NB4 (cell line): ENCODE results near the gene DDX60.

Experiments
- MYC ChIP-seq: IDR thresholded peaks from 2 replicates; pipeline ENCODE4 v1.6.1; 2011; ENCODE audit warnings: low read depth, low read length
- POLR2A ChIP-seq: IDR thresholded peaks from 2 replicates; pipeline ENCODE4 v1.6.1; 2011; ENCODE audit warnings: mild to moderate bottlenecking; ENCODE audit not compliant: insufficient read length; ENCODE audit errors: extremely low read depth
- TF ChIP-seq, protein P1 (sequence below): IDR thresholded peaks from one replicate; pipeline ENCODE4 v1.5.1; 2012; ENCODE audit warnings: low read depth, low read length
- TF ChIP-seq, protein P2 (sequence below): IDR thresholded peaks from 2 replicates; pipeline ENCODE4 v1.6.1; 2011; ENCODE audit warnings: low read depth, low read length

- TF ChIP-seq, protein P1, sequence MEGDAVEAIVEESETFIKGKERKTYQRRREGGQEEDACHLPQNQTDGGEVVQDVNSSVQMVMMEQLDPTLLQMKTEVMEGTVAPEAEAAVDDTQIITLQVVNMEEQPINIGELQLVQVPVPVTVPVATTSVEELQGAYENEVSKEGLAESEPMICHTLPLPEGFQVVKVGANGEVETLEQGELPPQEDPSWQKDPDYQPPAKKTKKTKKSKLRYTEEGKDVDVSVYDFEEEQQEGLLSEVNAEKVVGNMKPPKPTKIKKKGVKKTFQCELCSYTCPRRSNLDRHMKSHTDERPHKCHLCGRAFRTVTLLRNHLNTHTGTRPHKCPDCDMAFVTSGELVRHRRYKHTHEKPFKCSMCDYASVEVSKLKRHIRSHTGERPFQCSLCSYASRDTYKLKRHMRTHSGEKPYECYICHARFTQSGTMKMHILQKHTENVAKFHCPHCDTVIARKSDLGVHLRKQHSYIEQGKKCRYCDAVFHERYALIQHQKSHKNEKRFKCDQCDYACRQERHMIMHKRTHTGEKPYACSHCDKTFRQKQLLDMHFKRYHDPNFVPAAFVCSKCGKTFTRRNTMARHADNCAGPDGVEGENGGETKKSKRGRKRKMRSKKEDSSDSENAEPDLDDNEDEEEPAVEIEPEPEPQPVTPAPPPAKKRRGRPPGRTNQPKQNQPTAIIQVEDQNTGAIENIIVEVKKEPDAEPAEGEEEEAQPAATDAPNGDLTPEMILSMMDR = no peak
- TF ChIP-seq POLR2A = no peak
- TF ChIP-seq MYC = no peak
- TF ChIP-seq, protein P2, sequence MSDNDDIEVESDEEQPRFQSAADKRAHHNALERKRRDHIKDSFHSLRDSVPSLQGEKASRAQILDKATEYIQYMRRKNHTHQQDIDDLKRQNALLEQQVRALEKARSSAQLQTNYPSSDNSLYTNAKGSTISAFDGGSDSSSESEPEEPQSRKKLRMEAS = no peak
These were observed 105.9 kb downstream of the DDX60 start for GRCh38 chr4:168212656-168213055.
